HUES48 (cell line): Measurements from ENCODE around the gene CFAP99.
A peak's percentile ranks its signal among the peaks of the same experiment; 100 is the strongest.

Source experiments
- H3K27ac ChIP-seq: one replicate; pipeline ENCODE4 v1.7.0; 2013; ENCODE audit warnings: low read depth, low read length, inconsistent platforms
- H3K27me3 ChIP-seq: 2 replicates; pipeline ENCODE4 v1.6.1; 2013; ENCODE audit warnings: mild to moderate bottlenecking, low read length; ENCODE audit not compliant: control insufficient read depth, insufficient read depth
- H3K36me3 ChIP-seq: 2 replicates; pipeline ENCODE4 v1.6.1; 2013; ENCODE audit warnings: low read length; ENCODE audit not compliant: control insufficient read depth, insufficient read depth
- H3K4me1 ChIP-seq: 2 replicates; pipeline ENCODE4 v1.6.1; 2013; ENCODE audit warnings: mild to moderate bottlenecking, low read length; ENCODE audit not compliant: control insufficient read depth, insufficient read depth
- H3K4me3 ChIP-seq: 2 replicates; pipeline ENCODE4 v1.5.1; 2013; ENCODE audit warnings: mild to moderate bottlenecking, low read depth, low read length
- H3K9ac ChIP-seq: 2 replicates; pipeline ENCODE4 v1.6.1; 2013; ENCODE audit warnings: mild to moderate bottlenecking, low read depth, low read length, moderate library complexity
- H3K9me3 ChIP-seq: 2 replicates; pipeline ENCODE4 v1.6.1; 2013; ENCODE audit warnings: low read length; ENCODE audit not compliant: control insufficient read depth, insufficient read depth

Gene CFAP99

GRCh38 chr4:2412885-2413716 is 5.7 kb upstream of the CFAP99 start:
- Histone ChIP-seq H3K4me3 (peak overlapping the region; percentile 46), H3K27me3 (peaks cover 50% of the 10 kb centered on the region), H3K4me1 (peaks cover 27% of the 10 kb centered on the region), H3K9ac (peak overlapping the region; percentile 13; the same call in 1 of the 2 replicates), H3K9me3 (no peaks in the 10 kb centered on the region), H3K27ac (peak overlapping the region; percentile 62), H3K36me3 (no peaks in the 10 kb centered on the region)

DNA sequence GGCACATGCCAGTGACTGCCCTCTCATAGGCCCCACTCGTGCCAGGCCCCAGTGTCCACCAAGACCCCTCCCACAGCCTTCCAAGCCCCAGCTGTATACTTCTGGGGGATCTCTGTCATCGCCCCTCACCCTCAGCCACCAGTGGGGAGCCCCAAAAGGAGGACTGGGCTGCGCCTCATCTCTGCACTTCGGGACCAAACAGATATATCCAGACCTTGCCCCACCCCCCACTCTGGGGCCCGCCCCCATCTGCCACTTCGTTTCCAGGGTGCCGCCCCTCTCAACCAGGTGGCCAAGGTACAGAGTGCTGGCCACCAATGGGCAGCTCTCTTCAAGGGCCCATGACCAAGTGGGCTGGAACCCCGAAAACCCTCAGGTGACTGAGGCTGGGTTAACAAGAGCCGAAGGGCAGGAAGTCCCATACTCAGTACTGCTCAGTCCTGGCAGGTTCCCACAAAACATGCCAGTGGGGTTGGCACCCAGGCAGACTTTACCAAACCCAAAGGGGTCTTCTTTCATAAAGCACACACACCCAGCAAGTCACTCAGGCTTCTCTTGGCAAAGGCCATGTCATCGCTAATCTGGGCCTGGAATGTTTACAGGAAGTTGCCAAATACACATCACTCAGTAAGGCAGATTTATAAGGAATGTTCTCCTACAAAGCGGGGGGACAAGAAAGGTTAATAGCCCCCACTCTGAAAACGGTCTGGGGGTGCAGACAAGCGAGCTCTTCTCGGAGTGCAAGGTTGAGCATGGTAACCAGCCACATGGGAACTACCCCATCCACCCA is 4.7 kb upstream of the CFAP99 start:
- H3K4me3 ChIP-seq = no peak overlapping the region
- no peaks in the 10 kb centered on the region for H3K9me3 ChIP-seq
- peaks cover 54% of the 10 kb centered on the region for H3K27me3 ChIP-seq
- no peak overlapping the region for H3K27ac ChIP-seq
- H3K4me1 ChIP-seq = peaks cover 29% of the 10 kb centered on the region
- no peak overlapping the region for H3K9ac ChIP-seq
- H3K36me3 ChIP-seq = no peaks in the 10 kb centered on the region

DNA sequence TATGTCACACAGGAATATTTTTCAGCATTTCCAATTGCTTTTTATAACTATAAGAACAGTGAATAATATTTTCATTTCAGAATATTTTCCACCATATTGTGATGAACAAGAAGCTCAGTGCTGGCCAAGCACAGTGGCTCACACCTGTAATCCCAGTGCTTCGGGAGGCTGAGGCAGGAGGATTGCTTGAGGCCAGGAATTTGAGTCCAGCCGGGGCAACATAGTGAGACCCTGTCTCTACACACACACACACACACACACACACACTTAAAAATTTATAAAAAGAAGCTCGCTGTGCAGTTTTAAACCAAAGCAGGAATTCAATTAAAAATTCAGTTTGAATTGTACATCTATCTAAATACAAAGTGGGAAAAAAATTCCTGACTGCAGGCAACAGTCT is 3.5 kb upstream of the CFAP99 start:
- Histone ChIP-seq H3K27ac (no peak overlapping the region), H3K4me3 (no peak overlapping the region), H3K4me1 (peaks cover 35% of the 10 kb centered on the region), H3K9ac (no peak overlapping the region), H3K9me3 (no peaks in the 10 kb centered on the region), H3K27me3 (peaks cover 66% of the 10 kb centered on the region), H3K36me3 (no peaks in the 10 kb centered on the region)

- Histone ChIP-seq H3K9me3 (no peaks in the 10 kb centered on the region), H3K27me3 (peaks cover 74% of the 10 kb centered on the region), H3K36me3 (no peaks in the 10 kb centered on the region), H3K4me3 (peak overlapping the region; percentile 64), H3K27ac (no peak overlapping the region), H3K4me1 (peaks cover 35% of the 10 kb centered on the region), H3K9ac (no peak overlapping the region)
Measured at GRCh38 chr4:2415881-2416563, 2.7 kb upstream of the CFAP99 start.

GRCh38 chr4:2416564-2417225 is 2.1 kb upstream of the CFAP99 start:
- no peak overlapping the region for H3K9ac ChIP-seq
- no peak overlapping the region for H3K27ac ChIP-seq
- peak overlapping the region; percentile 64 for H3K4me3 ChIP-seq

GRCh38 chr4:2417226-2417764 is 1.5 kb upstream of the CFAP99 start:
- Histone ChIP-seq H3K27ac (no peak overlapping the region), H3K27me3 (peaks cover 77% of the 10 kb centered on the region), H3K9ac (no peak overlapping the region), H3K9me3 (no peaks in the 10 kb centered on the region), H3K4me3 (peak overlapping the region; percentile 64), H3K4me1 (peaks cover 33% of the 10 kb centered on the region), H3K36me3 (no peaks in the 10 kb centered on the region)

More at GRCh38 chr4:2416564-2417225, 2.1 kb upstream of the CFAP99 start:
- peaks cover 35% of the 10 kb centered on the region for H3K4me1 ChIP-seq
- no peaks in the 10 kb centered on the region for H3K9me3 ChIP-seq
- H3K27me3 ChIP-seq = peaks cover 77% of the 10 kb centered on the region
- no peaks in the 10 kb centered on the region for H3K36me3 ChIP-seq

- H3K4me3 ChIP-seq = peak within 1 kb of the TSS; percentile 66
- H3K36me3 ChIP-seq = no peaks in the 10 kb centered on the region
- no peak within 1 kb of the TSS for H3K27ac ChIP-seq
- H3K9ac ChIP-seq = no peak within 1 kb of the TSS
- no peaks in the 10 kb centered on the region for H3K9me3 ChIP-seq
- H3K27me3 ChIP-seq = peaks cover 76% of the 10 kb centered on the region
- H3K4me1 ChIP-seq = peaks cover 30% of the 10 kb centered on the region
Measured at GRCh38 chr4:2417765-2418649, 748 bp upstream of the CFAP99 start, which contains the start of gene ZFYVE28. ZFYVE28 (minus strand) TSS chr4:2418645; CDS start chr4:2418323, 322 bp downstream.

DNA sequence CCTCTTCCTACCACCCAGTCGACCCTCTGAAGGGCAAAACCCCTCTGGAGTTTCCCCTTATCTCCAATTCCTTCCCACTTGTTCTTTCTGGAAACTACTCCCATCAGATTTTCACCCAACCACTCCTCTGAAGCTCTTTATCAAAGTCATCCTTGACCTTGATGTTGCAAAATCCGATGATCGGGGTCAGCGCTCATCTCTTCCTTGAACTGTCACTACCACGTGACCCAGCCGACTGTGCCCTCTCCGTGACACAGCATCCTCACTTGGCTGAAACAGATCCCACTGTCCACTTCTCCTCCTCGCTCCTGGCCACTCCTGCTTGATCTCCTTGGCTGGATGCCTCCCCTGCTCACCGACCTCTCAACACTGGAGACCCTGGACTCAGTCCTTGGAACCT is 1.1 kb downstream of the CFAP99 start:
- H3K27ac ChIP-seq = no peak overlapping the region
- no peak overlapping the region for H3K4me3 ChIP-seq
- H3K27me3 ChIP-seq = peaks cover 62% of the 10 kb centered on the region
- no peak overlapping the region for H3K9ac ChIP-seq
- H3K4me1 ChIP-seq = peaks cover 20% of the 10 kb centered on the region
- no peaks in the 10 kb centered on the region for H3K9me3 ChIP-seq
- no peaks in the 10 kb centered on the region for H3K36me3 ChIP-seq

DNA sequence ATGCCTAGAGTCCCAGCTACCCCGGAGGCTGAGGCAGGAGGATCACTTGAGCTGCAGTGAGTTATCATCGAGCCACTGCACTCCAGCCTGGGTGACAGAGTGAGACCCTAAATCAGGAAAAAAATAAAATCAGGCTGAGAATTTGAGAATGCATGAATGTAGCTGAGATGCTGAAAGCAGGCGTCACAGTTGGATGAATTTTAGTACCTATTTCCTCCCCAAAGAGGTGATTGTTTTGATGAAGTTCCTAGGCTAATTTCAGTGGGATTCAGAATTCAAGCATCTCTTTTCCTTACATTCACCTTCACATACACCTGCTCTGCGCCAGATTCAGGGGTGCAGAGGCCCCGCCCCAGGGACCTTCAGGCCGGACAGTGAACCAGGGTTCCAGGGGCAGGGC is 3.2 kb downstream of the CFAP99 start:
- Histone ChIP-seq H3K27me3 (peaks cover 41% of the 10 kb centered on the region), H3K9me3 (no peaks in the 10 kb centered on the region), H3K4me3 (no peak overlapping the region), H3K36me3 (no peaks in the 10 kb centered on the region), H3K9ac (no peak overlapping the region), H3K27ac (no peak overlapping the region), H3K4me1 (peaks cover 13% of the 10 kb centered on the region; the same call in 1 of the 2 replicates)
